K562 (cell line): ENCODE data around the gene DGKE.

Experiments used
- CTCF ChIP-seq, 3 experiments: IDR thresholded peaks in 2 of 3; conservative IDR thresholded peaks in 1 of 3; 2 replicates each; pipeline ENCODE4 v1.5.1; 2011 to 2012; ENCODE audit warnings: low read length in 3 of 3, mild to moderate bottlenecking in 3 of 3, control low read depth in 2 of 3, improper control_type of control experiment in 1 of 3, inconsistent platforms in 1 of 3, low read depth in 1 of 3, mixed read lengths in 1 of 3, moderate library complexity in 1 of 3; ENCODE audit not compliant: insufficient read depth in 2 of 3
- SMARCB1 ChIP-seq: IDR thresholded peaks from 2 replicates; pipeline ENCODE4 v1.6.1; 2011; ENCODE audit warnings: improper control_type of control experiment, low read depth; ENCODE audit not compliant: insufficient read length
- TFAM ChIP-seq: fragments of 250-450 bp; sonication (Bioruptor Pico); conservative IDR thresholded peaks from 2 replicates; pipeline ENCODE4 v1.5.0; 2021; ENCODE audit warnings: mild to moderate bottlenecking, moderate library complexity
- ZNF384 ChIP-seq: IDR thresholded peaks from 2 replicates; pipeline ENCODE4 v1.6.1; 2012; ENCODE audit warnings: low read depth, low read length, improper control_type of control experiment

DNA sequence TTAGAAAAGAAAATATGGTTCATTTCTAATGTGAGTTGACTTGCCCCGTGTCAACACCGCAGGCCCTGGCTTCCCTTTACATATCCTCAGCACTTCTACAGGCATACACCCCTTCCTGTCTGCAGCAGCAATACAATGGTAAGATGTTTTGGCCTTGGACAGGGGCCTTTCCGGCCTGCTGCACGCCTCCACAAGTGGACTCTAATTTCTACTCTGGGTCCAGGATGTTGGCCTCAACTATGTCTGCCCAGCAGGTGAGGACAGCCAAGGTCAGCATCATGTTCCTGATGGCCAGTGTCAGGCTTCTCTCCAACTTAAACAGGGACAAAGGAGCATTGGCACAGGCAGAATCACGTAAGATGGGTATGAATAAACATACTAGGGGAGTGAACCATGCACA is 11.2 kb upstream of the DGKE start:
- TF ChIP-seq TFAM (CRISPR knock-in tag) (no peak), SMARCB1 (no peak), CTCF (IDR thresholded peaks at IDR 0.05 in 2 of 3, conservative IDR thresholded peaks at IDR 0.05 in 1 of 3; ENCODE audit: insufficient read depth in 2 of 3, low read depth in 1 of 3, low read length in 3 of 3) (no peak), ZNF384 (no peak)
